GM12878 (cell line): ENCODE data around the gene DHCR24. TPM values are rescaled to one million over a fixed set of nuclear protein-coding genes. Genes with fewer than 3 reads are reported as not detected.

Experiments used
- ATAC-seq: fragments of 200-7000 bp; cut with Tn5 transposase; 3 replicates; pipeline ENCODE4 v1.9.1; 2020; ENCODE audit warnings: mild to moderate bottlenecking, moderate library complexity
- BruUV-seq: library from RNA; stranded (reverse); fragments of 400-500 nt; replicated peaks from 2 replicates; lab custom pipeline; 2021; lab: Mats Ljungman, UMichigan
- CTCF ChIA-PET: fragments of 300-600 bp; sonication (Branson Sonifier 250); formaldehyde crosslinking; extraction: SDS; loops from one replicate; lab custom pipeline; 2021; ENCODE audit warnings: inconsistent platforms; lab: Yijun Ruan, JAX
- POLR2A ChIA-PET: fragments of 350-600 bp; formaldehyde crosslinking; extraction: SDS; loops from one replicate; lab custom pipeline; 2021; ENCODE audit warnings: inconsistent platforms; lab: Charles Lee
- RAD21 ChIA-PET: fragments of 300-600 bp; sonication (Branson Sonifier 250); formaldehyde crosslinking; loops from one replicate; lab custom pipeline; 2023; ENCODE audit warnings: antibody characterized with exemption; ENCODE audit not compliant: unreplicated experiment; lab: Charles Lee
- SMC1A ChIA-PET: fragments of 300-600 bp; sonication (Branson Sonifier 250); formaldehyde crosslinking; loops from one replicate; lab custom pipeline; 2023; ENCODE audit not compliant: unreplicated experiment, uncharacterized antibody; lab: Charles Lee
- DNase-seq: peaks from one replicate; pipeline ENCODE4 v3.0.0-alpha.2; 2011; ENCODE audit warnings: low read depth, low spot score
- FAIRE-seq: peaks from 3 replicates; lab custom pipeline; 2011; peaks lifted over from hg19 to GRCh38; lab: Jason Lieb, UNC
- H2AFZ ChIP-seq: 2 replicates; pipeline ENCODE4 v1.6.0; 2011; ENCODE audit warnings: low read depth, low read length, control low read depth; ENCODE audit not compliant: control insufficient read depth
- H3K27ac ChIP-seq: 2 replicates; pipeline ENCODE4 v1.5.1; 2011; ENCODE audit warnings: control low read depth; ENCODE audit not compliant: control insufficient read depth, insufficient read depth
- H3K27me3 ChIP-seq, 2 experiments: replicated peaks in 1 of 2; 2 replicates each; pipeline versions ENCODE4 v1.6.0 to v1.6.1; 2011; ENCODE audit warnings: low read length in 1 of 2; ENCODE audit not compliant: control insufficient read depth in 2 of 2, insufficient read depth in 2 of 2
- H3K36me3 ChIP-seq, 2 experiments: 2 replicates each; pipeline ENCODE4 v1.5.1; 2011; ENCODE audit warnings: low read length in 1 of 2; ENCODE audit not compliant: control insufficient read depth in 2 of 2, insufficient read depth in 2 of 2
- H3K4me1 ChIP-seq: 2 replicates; pipeline ENCODE4 v1.6.1; 2011; ENCODE audit warnings: mild to moderate bottlenecking, low read length, moderate library complexity, mixed read lengths; ENCODE audit not compliant: control insufficient read depth, insufficient read depth
- H3K4me2 ChIP-seq: 2 replicates; pipeline ENCODE4 v1.6.0; 2011; ENCODE audit warnings: control low read depth; ENCODE audit not compliant: control insufficient read depth, insufficient read depth
- H3K4me3 ChIP-seq: fragments of 200-600 bp; sonication (generic); 2 replicates; pipeline ENCODE4 v1.5.1; 2016
- H3K79me2 ChIP-seq: 2 replicates; pipeline ENCODE4 v1.6.0; 2011; ENCODE audit warnings: low read length; ENCODE audit not compliant: control insufficient read depth, insufficient read depth
- H3K9ac ChIP-seq: 2 replicates; pipeline ENCODE4 v1.8.0; 2011; ENCODE audit warnings: low read length, control low read depth, mixed read lengths; ENCODE audit not compliant: control insufficient read depth, insufficient read depth
- H3K9me3 ChIP-seq: replicated peaks from 3 replicates; pipeline ENCODE4 v1.5.1; 2011; ENCODE audit warnings: mild to moderate bottlenecking, low read length; ENCODE audit not compliant: control insufficient read depth, insufficient read depth
- H4K20me1 ChIP-seq: 2 replicates; pipeline ENCODE4 v1.6.0; 2011; ENCODE audit not compliant: control insufficient read depth, insufficient read depth
- BRCA1 ChIP-seq: IDR thresholded peaks from 2 replicates; pipeline ENCODE4 v1.6.1; 2011; ENCODE audit warnings: low read depth, low read length, improper control_type of control experiment
- CHD4 ChIP-seq: fragments of 200-600 bp; sonication (generic); IDR thresholded peaks from 2 replicates; pipeline ENCODE4 v1.6.1; 2016; ENCODE audit warnings: mild to moderate bottlenecking
- EP300 ChIP-seq, 2 experiments: fragments of 150-350 bp in 1 of 2; IDR thresholded peaks; 2 replicates each; pipeline ENCODE4 v1.6.1; 2011 to 2012; ENCODE audit warnings: low read depth in 2 of 2, low read length in 2 of 2, borderline replicate concordance in 1 of 2, improper control_type of control experiment in 1 of 2, inconsistent platforms in 1 of 2; ENCODE audit not compliant: control insufficient read depth in 1 of 2
- NFIC ChIP-seq: IDR thresholded peaks from 2 replicates; pipeline ENCODE4 v1.6.1; 2012; ENCODE audit warnings: low read depth, mild to moderate bottlenecking, inconsistent platforms, low read length, moderate library complexity
- NFYA ChIP-seq: IDR thresholded peaks from 2 replicates; pipeline ENCODE4 v1.6.1; 2011; ENCODE audit warnings: low read depth, mild to moderate bottlenecking, low read length, improper control_type of control experiment, borderline replicate concordance
- NR2C1 ChIP-seq: fragments of 450-650 bp; IDR thresholded peaks from 2 replicates; pipeline ENCODE4 v1.6.1; 2017; ENCODE audit warnings: antibody characterized with exemption, mild to moderate bottlenecking, moderate library complexity
- POLR2AphosphoS2 ChIP-seq: IDR thresholded peaks from 2 replicates; pipeline ENCODE4 v1.6.1; 2011; ENCODE audit warnings: low read depth, mild to moderate bottlenecking, low read length, improper control_type of control experiment, moderate library complexity
- SMC3 ChIP-seq: IDR thresholded peaks from 2 replicates; pipeline ENCODE4 v1.6.1; 2011; ENCODE audit warnings: low read length, improper control_type of control experiment, borderline replicate concordance
- ZNF384 ChIP-seq: IDR thresholded peaks from 2 replicates; pipeline ENCODE4 v1.6.1; 2012; ENCODE audit warnings: low read depth, mild to moderate bottlenecking, low read length, improper control_type of control experiment, borderline replicate concordance
- WGBS: methylation state at CpG from one replicate; pipeline ENCODE4 v1.1.6; 2016; ENCODE audit warnings: low lambda C conversion rate; ENCODE audit not compliant: insufficient replicate concordance, insufficient coverage; ENCODE audit errors: missing lambda C conversion rate; 5-methylcytosine and 5-hydroxymethylcytosine counted together
- in situ Hi-C: fragments of 300-500 bp; cut with MboI; formaldehyde crosslinking; loops from 9 replicates; pipeline ENCODE4 v1.14.3; 2018; ENCODE audit warnings: mixed read lengths
- intact Hi-C: fragments of 100-400 bp; cut with micrococcal nuclease; formaldehyde crosslinking; loops from one replicate; pipeline ENCODE4 v1.14.2; 2022; ENCODE audit not compliant: unreplicated experiment
- polyA plus RNA-seq, 11 experiments: library from polyadenylated mRNA; depleted of rRNA in 4 of 11; unstranded in 6 of 11; stranded (reverse) in 5 of 11; fragments of >200 nt; fragmentation: Nextera tagmentation in 4 of 11; fragmentation: Illumina TruSeq in 1 of 11; extraction: Ambion mirVana in 4 of 11; extraction: Trizol in 1 of 11; gene quantifications; 1 replicate in 1 of 11; 2 replicates in 10 of 11; pipeline versions ENCODE4 v1.2.1 to v1.2.3, GENCODE V29; 2011 to 2016; ENCODE audit warnings: inconsistent platforms in 2 of 11, missing spikeins in 2 of 11, low read depth in 1 of 11
- total RNA-seq, 4 experiments: library from RNA; depleted of rRNA in 3 of 4; stranded (reverse); fragments of >200 nt in 3 of 4; fragmentation: Illumina TruSeq in 1 of 4; extraction: Trizol in 1 of 4; gene quantifications; 2 replicates each; pipeline versions ENCODE4 v1.2.1 to v1.2.3, GENCODE V29; 2013 to 2021
- TF ChIP-seq, protein P1 (sequence below): fragments of 450-650 bp; IDR thresholded peaks from 2 replicates; pipeline ENCODE4 v1.6.1; 2016; ENCODE audit warnings: mild to moderate bottlenecking
- TF ChIP-seq, protein P2 (sequence below): IDR thresholded peaks from 2 replicates; pipeline ENCODE4 v1.6.1; 2012; ENCODE audit warnings: low read depth, low read length, improper control_type of control experiment

Gene DHCR24
- total and polyA plus RNA-seq, 10 of the 15 experiments (the other 5 are each of a cell fraction or from before 2014, with no cell fraction given) = 23.3 to 169 (median 120) TPM

DNA sequence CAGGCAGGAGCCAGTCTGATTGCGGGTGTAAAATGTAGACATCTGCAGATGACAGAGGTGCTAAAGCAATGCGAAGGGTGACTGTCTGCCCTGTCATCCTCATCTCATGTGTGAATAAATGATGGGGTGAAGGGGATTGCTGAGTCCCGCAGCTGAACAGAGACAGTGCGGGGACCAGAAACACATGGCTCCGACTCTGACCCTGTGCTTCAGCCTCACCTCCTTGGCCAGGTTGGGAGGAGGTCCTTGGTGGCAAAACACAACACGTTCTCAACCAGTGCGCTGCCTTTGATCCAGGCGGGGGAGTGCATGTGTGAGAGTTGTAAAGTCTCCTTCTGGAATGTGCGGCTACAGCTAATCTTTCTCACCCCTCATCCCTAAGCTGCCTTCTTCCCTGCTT, 53.9 kb downstream of the DHCR24 start:
- H3K9ac ChIP-seq = no peak overlapping the region
- no peaks in the 10 kb centered on the region for H4K20me1 ChIP-seq
- ATAC-seq = no peak
- POLR2A ChIA-PET = no interaction called here
- intact Hi-C loops (no loop called here), in situ Hi-C loops (no loop called here)
- H3K79me2 ChIP-seq = no peaks in the 10 kb centered on the region
- no peak overlapping the region for H3K27ac ChIP-seq
- no peak for TF ChIP-seq NR2C1
- no peaks in the 10 kb centered on the region for H3K36me3 ChIP-seq
- no TSS peak for BruUV-seq
- RAD21 ChIA-PET = no interaction called here
- no peak for FAIRE-seq
- no peaks in the 10 kb centered on the region; the same call in 2 of the 3 replicates for H3K9me3 ChIP-seq
- SMC1A ChIA-PET = interaction anchor here (0.6 to 1.2 kb wide), 3 partner anchors 60 to 1441 kb away, joined by 3 to 4 read pairs (median 3); no protein-coding TSS in a partner anchor
- CTCF ChIA-PET = interaction anchor here (1.3 kb wide), 1 partner anchor 32 kb away, joined by 6 read pairs; the partner anchor contains the start of gene TTC22
- H3K4me3 ChIP-seq = no peak overlapping the region
- H3K4me1 ChIP-seq = no peaks in the 10 kb centered on the region
- 64% methylated on average over 9 of the region's 9 CpGs for WGBS
- no peaks in the 10 kb centered on the region for H3K27me3 ChIP-seq
- no peak overlapping the region for H3K4me2 ChIP-seq
- DNase-seq = no peak
- no peak overlapping the region for H2AFZ ChIP-seq

DNA sequence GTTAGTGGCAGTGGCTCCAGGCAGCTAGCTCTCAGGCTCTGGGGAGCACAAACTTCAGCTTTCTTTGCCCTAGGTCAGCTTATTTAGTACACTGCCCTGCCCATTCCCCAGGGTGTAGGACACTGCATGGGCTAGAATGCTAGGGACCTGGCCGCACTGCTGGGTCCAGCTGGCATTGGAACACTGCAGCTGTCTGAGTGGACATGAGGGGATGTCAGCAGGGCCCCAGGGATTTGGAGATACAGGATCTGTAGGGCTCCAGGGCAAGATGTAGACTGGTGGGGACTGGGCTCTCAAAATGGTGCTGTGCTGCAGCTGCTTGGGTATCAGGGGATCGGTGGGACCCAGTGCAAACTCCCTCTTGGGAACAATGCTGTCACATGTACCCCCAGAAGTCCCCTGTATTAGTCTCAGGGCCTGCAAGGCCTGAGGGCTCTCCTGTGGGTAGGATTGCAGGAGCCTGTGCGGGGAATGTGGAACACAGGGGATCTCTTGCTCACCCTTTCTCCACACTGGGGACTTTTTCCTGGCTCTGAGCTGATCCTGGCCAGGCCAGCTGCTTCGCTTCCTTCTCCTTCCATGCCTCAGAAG, 60.7 kb downstream of the DHCR24 start:
- BruUV-seq = no TSS peak
- ChIA-PET RAD21 (no interaction called here), POLR2A (no interaction called here), SMC1A (no interaction called here), CTCF (no interaction called here)
- no peak overlapping the region for H3K9ac ChIP-seq
- WGBS = 33% methylated on average over 4 of the region's 4 CpGs
- FAIRE-seq (no peak), ATAC-seq (no peak)
- H2AFZ ChIP-seq = no peak overlapping the region
- no peaks in the 10 kb centered on the region for H3K4me1 ChIP-seq
- H4K20me1 ChIP-seq = no peaks in the 10 kb centered on the region
- in situ Hi-C loops (no loop called here), intact Hi-C loops (no loop called here)
- H3K9me3 ChIP-seq = no peaks in the 10 kb centered on the region; the same call in 2 of the 3 replicates
- H3K27me3 ChIP-seq = no peaks in the 10 kb centered on the region
- TF ChIP-seq NFIC (no peak), EP300 (IDR thresholded peaks at IDR 0.05; ENCODE audit: borderline replicate concordance in 1 of 2, control insufficient read depth in 1 of 2, low read depth in 2 of 2, low read length in 2 of 2) (no peak), ZNF384 (no peak), SMC3 (no peak), POLR2AphosphoS2 (no peak), BRCA1 (no peak), CHD4 (no peak), NFYA (no peak)
- TF ChIP-seq, protein P1, sequence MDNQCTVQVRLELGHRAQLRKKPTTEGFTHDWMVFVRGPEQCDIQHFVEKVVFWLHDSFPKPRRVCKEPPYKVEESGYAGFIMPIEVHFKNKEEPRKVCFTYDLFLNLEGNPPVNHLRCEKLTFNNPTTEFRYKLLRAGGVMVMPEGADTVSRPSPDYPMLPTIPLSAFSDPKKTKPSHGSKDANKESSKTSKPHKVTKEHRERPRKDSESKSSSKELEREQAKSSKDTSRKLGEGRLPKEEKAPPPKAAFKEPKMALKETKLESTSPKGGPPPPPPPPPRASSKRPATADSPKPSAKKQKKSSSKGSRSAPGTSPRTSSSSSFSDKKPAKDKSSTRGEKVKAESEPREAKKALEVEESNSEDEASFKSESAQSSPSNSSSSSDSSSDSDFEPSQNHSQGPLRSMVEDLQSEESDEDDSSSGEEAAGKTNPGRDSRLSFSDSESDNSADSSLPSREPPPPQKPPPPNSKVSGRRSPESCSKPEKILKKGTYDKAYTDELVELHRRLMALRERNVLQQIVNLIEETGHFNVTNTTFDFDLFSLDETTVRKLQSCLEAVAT = no peak
- TF ChIP-seq, protein P2, sequence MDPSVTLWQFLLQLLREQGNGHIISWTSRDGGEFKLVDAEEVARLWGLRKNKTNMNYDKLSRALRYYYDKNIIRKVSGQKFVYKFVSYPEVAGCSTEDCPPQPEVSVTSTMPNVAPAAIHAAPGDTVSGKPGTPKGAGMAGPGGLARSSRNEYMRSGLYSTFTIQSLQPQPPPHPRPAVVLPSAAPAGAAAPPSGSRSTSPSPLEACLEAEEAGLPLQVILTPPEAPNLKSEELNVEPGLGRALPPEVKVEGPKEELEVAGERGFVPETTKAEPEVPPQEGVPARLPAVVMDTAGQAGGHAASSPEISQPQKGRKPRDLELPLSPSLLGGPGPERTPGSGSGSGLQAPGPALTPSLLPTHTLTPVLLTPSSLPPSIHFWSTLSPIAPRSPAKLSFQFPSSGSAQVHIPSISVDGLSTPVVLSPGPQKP = no peak
- TF ChIP-seq, all 136 proteins: peak for 0
- Histone ChIP-seq H3K36me3 (no peaks in the 10 kb centered on the region), H3K4me2 (no peak overlapping the region), H3K4me3 (no peak overlapping the region), H3K27ac (no peak overlapping the region), H3K79me2 (no peaks in the 10 kb centered on the region)
- DNase-seq = no peak
